Endothelial cell of umbilical vein (primary cell): ENCODE measurements around the gene MAPKAP1.

ENCODE experiments used
- EZH2 ChIP-seq: IDR thresholded peaks from 2 replicates; pipeline ENCODE4 v1.6.1; 2012; ENCODE audit warnings: borderline replicate concordance, low read depth, mild to moderate bottlenecking, moderate library complexity, low read length, inconsistent platforms; ENCODE audit not compliant: severe bottlenecking
- FOS ChIP-seq: IDR thresholded peaks from 2 replicates; pipeline ENCODE4 v1.6.1; 2011; ENCODE audit warnings: mild to moderate bottlenecking, low read length, moderate library complexity, borderline replicate concordance; ENCODE audit not compliant: insufficient read depth
- JUN ChIP-seq: IDR thresholded peaks from 2 replicates; pipeline ENCODE4 v1.6.1; 2011; ENCODE audit warnings: borderline replicate concordance, low read depth; ENCODE audit not compliant: insufficient read length, insufficient read depth
- POLR2A ChIP-seq: IDR thresholded peaks from 2 replicates; pipeline ENCODE4 v1.6.1; 2012; ENCODE audit warnings: low read depth, mild to moderate bottlenecking, control low read depth, low read length
- POLR2AphosphoS5 ChIP-seq: IDR thresholded peaks from 2 replicates; pipeline ENCODE4 v1.6.1; 2012; ENCODE audit warnings: low read depth, mild to moderate bottlenecking, control low read depth, low read length, moderate library complexity; ENCODE audit not compliant: insufficient read depth
- TF ChIP-seq, protein P1 (sequence below), 2 donors: IDR thresholded peaks; 1 replicate in 1 of 2; 2 replicates in 1 of 2; pipeline ENCODE4 v1.5.1; 2011; ENCODE audit warnings: low read length in 2 of 2, mild to moderate bottlenecking in 2 of 2, moderate library complexity in 2 of 2, control low read depth in 1 of 2, inconsistent platforms in 1 of 2, low read depth in 1 of 2; ENCODE audit not compliant: insufficient read depth in 1 of 2; ENCODE audit errors: extremely low read depth in 1 of 2
- TF ChIP-seq, protein P2 (sequence below): IDR thresholded peaks from 2 replicates; pipeline ENCODE4 v1.6.1; 2011; ENCODE audit not compliant: insufficient read depth, insufficient read length

DNA sequence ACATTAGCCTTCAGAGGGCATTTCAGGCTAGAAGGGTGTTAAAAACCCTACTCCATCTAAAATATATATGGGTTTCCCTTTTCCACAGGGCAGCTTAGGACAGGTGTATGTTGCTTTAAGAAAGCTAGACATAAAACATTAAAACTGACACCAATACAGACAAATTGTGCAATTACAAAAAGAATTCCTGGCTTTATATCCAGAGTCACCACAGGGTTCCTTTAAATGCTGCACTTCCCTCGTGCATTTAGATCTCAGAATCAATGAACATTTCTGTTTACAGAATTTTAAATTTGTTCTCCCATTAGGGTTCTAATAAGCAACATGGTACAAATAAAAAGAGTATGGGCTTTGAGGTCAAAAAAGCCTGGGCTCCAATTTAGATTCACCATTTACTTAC is 170.2 kb downstream of the MAPKAP1 start:
- TF ChIP-seq POLR2A (no peak), POLR2AphosphoS5 (no peak), EZH2 (no peak), FOS (no peak), JUN (no peak)
- TF ChIP-seq, protein P1, sequence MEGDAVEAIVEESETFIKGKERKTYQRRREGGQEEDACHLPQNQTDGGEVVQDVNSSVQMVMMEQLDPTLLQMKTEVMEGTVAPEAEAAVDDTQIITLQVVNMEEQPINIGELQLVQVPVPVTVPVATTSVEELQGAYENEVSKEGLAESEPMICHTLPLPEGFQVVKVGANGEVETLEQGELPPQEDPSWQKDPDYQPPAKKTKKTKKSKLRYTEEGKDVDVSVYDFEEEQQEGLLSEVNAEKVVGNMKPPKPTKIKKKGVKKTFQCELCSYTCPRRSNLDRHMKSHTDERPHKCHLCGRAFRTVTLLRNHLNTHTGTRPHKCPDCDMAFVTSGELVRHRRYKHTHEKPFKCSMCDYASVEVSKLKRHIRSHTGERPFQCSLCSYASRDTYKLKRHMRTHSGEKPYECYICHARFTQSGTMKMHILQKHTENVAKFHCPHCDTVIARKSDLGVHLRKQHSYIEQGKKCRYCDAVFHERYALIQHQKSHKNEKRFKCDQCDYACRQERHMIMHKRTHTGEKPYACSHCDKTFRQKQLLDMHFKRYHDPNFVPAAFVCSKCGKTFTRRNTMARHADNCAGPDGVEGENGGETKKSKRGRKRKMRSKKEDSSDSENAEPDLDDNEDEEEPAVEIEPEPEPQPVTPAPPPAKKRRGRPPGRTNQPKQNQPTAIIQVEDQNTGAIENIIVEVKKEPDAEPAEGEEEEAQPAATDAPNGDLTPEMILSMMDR (IDR thresholded peaks at IDR 0.05; ENCODE audit: extremely low read depth in 1 of 2, insufficient read depth in 1 of 2, low read depth in 1 of 2, low read length in 2 of 2): no peak
- TF ChIP-seq, protein P2, sequence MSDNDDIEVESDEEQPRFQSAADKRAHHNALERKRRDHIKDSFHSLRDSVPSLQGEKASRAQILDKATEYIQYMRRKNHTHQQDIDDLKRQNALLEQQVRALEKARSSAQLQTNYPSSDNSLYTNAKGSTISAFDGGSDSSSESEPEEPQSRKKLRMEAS: no peak
